HG02623 (cell line): ENCODE data around the gene MAVS.
A peak's percentile ranks its signal among the peaks of the same experiment; 100 is the strongest.

ENCODE experiments used
- ATAC-seq: cut with Tn5 transposase; IDR thresholded peaks from one replicate; pipeline ENCODE4 v1.9.1; 2021; ENCODE audit warnings: moderate library complexity; ENCODE audit not compliant: unreplicated experiment

Gene MAVS

DNA sequence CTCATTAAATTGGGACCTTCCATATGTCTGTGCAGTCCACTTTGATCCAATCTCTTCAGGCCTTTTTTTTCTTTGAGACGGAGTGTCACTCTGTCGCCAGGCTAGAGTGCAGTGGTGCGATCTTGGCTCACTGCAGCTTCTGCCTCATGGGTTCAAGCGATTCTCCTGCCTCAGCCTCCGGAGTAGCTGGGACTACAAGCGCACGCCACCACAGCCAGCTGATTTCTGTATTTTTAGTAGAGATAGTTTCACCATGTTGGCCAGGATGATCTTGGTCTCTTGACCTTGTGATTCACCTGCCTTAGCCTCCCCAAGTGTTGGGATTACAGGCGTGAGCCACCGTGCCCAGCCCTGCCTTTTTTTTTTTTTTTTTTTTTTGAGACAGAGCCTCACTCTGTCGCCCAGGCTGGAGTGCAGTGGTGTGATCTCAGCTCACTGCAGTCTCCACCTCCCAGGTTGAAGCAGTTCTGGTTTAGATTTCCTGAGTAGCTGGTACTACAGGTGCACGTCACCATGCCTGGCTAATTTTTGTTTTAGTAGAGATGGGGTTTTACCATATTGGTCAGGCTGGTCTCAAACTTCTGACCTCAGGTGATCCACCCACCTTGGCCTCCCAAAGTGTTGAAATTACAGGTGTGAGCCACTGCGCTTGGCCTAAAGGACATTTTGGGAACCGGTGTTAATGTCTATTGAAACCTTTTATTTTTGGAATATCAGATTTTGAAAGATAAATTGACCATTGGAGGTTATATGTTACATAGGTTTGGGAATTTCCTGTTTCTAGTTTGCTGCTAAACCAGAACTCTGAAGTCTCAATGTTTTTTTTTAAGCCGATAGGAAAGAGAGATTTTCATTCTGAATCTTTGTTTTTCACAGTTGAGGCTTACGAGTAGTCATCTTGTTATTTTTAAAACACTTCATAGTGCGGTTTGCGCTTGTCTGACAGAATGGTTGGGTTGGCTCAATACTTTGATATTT, 60.4 kb downstream of the MAVS start:
- ATAC-seq = peak; percentile 74

DNA sequence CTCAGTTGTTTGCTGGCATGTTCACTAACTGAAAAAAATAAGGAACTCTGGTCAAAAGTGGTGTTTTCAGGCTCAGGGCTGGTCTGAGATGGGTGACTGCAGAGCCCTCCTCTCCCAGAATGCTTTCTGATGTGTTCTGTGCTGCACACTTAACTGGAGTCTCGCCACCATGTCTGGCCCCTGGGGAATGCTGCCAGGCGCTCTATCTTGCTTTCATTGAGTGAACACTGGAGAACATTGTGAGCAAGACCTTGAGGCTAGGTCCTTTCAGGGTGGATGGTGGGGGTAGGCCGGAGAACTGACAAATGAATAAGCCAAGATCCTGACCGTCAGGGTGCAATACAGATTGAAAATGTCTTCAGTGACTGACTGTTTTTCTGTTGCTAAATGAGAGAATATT, 62.0 kb downstream of the MAVS start:
- no peak for ATAC-seq

- ATAC-seq = no peak
Measured at GRCh38 chr20:3909952-3910366, 63.3 kb downstream of the MAVS start.

DNA sequence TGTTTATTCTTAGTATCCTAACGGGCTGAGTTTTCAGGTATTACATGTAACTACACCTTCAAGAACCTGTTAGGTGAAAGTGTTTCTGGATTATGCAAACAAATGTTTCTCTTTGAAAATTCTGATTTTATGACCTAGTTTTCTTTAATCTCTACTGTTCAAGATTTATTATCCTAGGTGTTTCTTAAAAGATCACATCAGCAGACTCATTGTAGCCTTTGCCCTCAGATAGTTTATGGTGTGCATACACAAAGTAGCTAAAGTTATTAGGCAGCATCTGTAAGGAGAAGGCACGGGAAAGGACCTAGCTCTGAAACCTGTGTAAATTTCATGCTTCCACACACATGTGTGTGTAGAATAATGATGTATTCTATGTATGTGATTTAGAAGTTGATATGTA, 64.2 kb downstream of the MAVS start:
- no peak for ATAC-seq

DNA sequence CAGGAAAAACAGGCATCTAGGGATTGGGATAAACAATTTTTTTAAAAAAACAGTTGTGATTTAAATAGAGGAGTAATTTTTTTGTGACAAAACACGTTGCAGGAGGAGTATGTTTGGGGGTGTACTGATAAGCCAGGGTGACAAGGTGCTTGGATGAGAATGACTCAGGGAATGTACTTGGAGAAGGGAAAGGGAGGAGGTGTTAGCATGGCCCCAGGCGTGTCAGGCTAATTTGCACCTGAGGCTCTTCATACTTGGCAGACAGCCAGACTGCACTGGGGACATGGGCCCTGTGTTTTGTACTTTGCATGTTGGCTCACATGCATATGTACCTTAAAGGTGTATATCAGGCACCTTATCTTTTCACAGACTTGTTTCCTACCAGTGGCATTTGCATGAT, 65.3 kb downstream of the MAVS start:
- ATAC-seq = no peak

- ATAC-seq = no peak
Measured at GRCh38 chr20:3914446-3914845, 67.8 kb downstream of the MAVS start.

DNA sequence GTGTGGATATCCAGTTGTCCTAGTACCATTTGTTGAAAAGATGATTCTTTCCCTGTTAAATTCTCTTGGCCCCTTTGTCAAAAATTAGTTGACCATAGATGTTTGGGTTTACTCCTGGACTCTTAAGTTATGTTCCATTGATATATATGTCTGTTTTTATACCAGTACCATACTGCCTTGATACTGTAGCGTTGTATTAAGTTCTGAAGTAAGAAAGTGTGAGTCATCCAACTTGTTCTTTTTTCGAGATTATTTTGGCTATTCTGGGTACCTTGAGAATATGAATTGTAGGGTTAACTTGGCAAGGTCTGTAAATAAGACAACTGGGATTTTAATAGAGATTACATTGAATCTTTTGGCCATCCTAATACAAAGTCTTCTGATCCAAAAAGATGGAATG, 69.1 kb downstream of the MAVS start:
- ATAC-seq = no peak

DNA sequence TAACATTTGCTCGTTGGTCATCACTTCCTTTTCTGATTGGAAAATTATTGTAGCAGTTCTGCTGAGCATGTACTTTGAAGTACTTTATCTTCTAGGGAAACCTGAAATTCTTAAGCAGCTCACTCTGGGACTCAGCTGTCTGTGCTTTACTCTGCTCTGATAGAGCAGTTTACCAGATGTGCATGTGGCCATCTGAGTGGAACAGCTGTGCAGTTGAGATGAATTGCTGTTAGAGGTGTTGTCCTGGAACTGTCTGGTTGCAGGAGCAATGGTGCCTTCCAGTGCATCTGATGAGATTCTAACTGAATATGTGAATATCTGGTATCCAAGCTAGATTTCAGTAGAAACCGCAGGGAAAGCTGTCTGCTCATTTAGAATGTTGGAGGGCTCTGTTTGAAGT, 69.7 kb downstream of the MAVS start:
- no peak for ATAC-seq

- ATAC-seq = no peak
Measured at GRCh38 chr20:3919352-3919751, 72.7 kb downstream of the MAVS start.

GRCh38 chr20:3922223-3922982, 75.8 kb downstream of the MAVS start:
- ATAC-seq = no peak

DNA sequence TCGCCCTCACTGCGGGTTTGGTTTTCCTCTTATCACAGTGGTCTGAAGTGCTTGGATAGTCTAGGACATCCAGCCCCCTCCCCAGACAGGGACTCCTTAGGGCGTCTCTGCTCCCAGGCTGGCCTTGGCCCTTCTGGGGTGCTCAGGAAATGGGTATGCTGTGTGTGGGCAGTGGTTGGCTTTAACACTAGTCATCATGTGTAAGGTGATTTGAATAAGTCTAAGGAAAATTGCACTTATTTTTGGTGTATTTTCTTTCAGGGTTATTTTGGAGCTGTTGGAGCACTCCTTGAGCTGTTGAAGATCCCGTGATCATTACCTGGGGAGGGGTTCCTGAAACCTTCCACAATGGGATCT, 76.3 kb downstream of the MAVS start:
- no peak for ATAC-seq

GRCh38 chr20:3923818-3924217, 77.2 kb downstream of the MAVS start:
- no peak for ATAC-seq

DNA sequence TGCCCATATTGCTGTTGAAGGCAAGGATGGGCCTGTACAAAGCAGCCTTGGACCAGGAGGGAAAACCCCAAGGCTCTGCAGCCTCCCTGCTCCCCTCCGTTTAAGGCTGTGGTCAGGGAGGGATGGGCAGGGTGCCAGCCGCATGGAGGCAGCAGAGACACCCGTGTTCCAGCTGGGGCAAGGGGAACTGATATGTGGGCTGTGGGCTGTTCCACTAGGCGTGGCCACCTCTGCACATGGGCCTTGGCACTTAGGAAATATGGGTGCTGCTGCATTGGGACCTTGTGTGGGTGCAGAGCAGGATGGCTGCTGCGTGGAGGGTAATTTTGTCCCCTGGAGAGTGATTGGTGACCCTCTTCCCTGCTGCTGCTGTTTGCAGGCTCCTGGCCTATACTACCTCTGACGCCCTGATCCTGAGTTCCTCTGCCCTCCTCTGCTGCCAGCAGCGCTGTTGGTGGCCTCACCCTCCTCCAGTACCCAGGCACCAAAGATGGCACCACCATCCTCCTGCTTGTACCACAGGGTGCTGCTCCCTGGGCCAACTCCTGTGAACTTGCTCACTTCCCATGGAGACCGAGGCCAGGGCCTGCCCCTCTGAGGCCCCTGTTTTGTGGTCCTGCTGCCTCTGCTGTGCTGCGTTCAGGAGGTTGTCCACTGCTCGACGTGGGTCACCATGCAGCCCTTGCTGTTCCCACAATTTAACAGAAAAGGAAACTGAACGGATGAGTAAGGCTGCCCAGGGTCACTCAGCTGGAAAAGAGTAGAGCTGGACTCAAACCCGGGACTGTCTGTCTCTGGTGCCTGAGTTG, 77.9 kb downstream of the MAVS start:
- no peak for ATAC-seq

- no peak for ATAC-seq
Measured at GRCh38 chr20:3925113-3925695, 78.6 kb downstream of the MAVS start.
